Mammary epithelial cell (primary cell): ENCODE data around the gene GRM4.

ENCODE experiments used
- CTCF ChIP-seq, 2 donors: IDR thresholded peaks in 1 of 2; conservative IDR thresholded peaks in 1 of 2; 2 replicates each; pipeline ENCODE4 v1.5.1; 2011 to 2012; ENCODE audit warnings: inconsistent platforms in 2 of 2, low read length in 2 of 2, mild to moderate bottlenecking in 2 of 2, control low read depth in 1 of 2, low read depth in 1 of 2; ENCODE audit not compliant: insufficient read depth in 1 of 2; ENCODE audit errors: extremely low read depth in 1 of 2
- EZH2 ChIP-seq: IDR thresholded peaks from 2 replicates; pipeline ENCODE4 v1.6.1; 2012; ENCODE audit warnings: low read length, inconsistent platforms, borderline replicate concordance

DNA sequence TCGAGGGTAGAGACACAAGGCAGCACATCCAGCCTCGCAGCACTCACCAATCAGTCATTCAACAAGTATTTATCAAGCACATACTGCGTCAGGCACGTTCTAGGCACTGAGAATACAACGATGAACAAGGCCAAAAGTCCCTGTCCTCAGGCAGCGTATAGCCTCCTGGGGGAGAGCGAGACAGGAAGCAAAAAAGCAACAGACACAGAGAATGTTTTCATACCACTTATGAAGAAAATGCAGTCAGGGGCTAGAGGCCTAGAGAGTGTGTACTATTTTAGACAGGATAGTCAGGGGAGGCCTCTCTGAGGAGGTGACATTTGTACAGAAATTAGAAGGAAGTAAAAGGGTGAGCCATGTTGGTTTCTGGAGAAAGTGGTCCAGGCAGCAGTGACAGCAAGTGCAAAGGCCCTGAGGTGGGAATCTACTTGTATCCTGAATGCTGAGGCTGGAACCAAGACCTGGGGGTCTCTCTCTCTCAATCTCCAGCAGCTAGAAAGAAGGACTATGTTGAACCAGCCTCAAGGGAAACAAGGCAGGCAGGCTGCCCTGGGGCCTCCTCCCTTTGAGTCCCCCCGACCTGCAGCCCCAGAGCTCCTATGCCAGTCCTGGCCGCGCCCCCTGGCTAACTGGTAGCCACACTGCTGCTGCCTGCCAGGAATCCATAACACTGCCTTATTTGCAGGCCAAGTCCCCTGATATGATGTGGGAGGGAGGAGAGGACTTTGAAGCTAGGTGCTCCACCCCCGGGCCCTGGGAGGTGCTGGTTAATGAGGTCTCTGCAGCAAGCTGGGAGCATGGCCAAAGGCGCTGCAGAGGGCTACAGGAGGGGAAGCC is 151.2 kb downstream of the GRM4 start:
- TF ChIP-seq CTCF (conservative IDR thresholded peaks at IDR 0.05 in 1 of 2, IDR thresholded peaks at IDR 0.05 in 1 of 2; ENCODE audit: extremely low read depth in 1 of 2, insufficient read depth in 1 of 2, low read depth in 1 of 2, low read length in 2 of 2) (no peak), EZH2 (no peak)
